Right renal pelvis (tissue), 4 donors: ENCODE data around the gene ANAPC15. TPM values are rescaled to one million over a fixed set of nuclear protein-coding genes. Genes with fewer than 3 reads are reported as not detected.

ENCODE experiments used
- DNase-seq, 4 donors: peaks; one replicate each; pipeline ENCODE4 v3.0.0-alpha.2; 2013; ENCODE audit warnings: low read depth in 4 of 4, low spot score in 3 of 4, missing footprints in 1 of 4
- polyA plus RNA-seq, 4 donors: library from polyadenylated mRNA; unstranded; fragments of 120-200 nt; gene quantifications; one replicate each; pipeline ENCODE4 v1.2.1, GENCODE V29; 2013; ENCODE audit not compliant: insufficient read length in 4 of 4

The ANAPC15 gene
- polyA plus RNA-seq, 4 donors = 47.2 to 56.9 (median 53.0) TPM

DNA sequence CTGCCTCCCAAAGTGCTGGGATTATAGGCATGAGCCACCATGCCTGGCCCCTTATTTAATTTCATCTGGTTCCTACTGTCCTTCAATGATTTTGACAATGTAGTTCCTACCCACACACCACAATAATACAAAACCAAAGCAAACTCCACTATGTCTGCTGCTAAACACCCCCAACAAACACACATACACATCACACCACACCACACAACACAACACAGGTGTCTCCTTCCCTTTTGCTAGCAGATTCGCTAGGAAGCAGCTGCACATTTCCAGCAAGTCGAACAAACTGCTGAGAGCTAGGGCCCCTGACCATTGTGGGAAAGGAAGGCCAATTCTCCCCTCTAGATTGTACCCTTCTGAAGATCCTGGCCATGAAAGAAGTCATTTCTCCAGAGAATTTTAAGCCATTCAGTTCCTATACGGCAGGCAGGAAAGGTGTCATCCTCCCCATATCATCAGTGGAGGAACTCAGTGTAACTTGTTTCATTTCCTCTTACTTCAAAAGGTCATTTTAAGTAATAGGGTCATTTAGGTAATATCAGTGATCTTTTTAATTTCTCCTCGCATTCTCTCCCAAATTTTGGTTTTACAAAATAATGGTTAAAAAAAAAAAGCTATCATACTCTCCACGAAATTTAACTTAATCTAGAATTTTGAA is 50.6 kb downstream of the ANAPC15 start:
- DNase-seq = no peak

Other genes starting within 250 kb of the ANAPC15 start
- 1 to 10 TPM in 3 of 4 donors, not detected in 1; 1.0 to 1.8 (median 1.1) TPM for gene DEFB131B, start 234.2 kb downstream of the ANAPC15 start, polyA plus RNA-seq
- gene XNDC1N, start 184.1 kb downstream of the ANAPC15 start, polyA plus RNA-seq = 1 to 10 TPM; 4.9 to 7.1 (median 6.6) TPM
- 10 to 100 TPM; 38.7 to 42.7 (median 39.6) TPM for gene RNF121, start 183.6 kb downstream of the ANAPC15 start, polyA plus RNA-seq
- gene IL18BP, start 113.8 kb downstream of the ANAPC15 start, polyA plus RNA-seq = 1 to 10 TPM; 7.8 to 9.9 (median 9.2) TPM
- gene NUMA1, start 32.2 kb downstream of the ANAPC15 start, polyA plus RNA-seq = 100 to 1,000 TPM; 253 to 272 (median 263) TPM
- gene LRRC51, start 31.8 kb downstream of the ANAPC15 start, polyA plus RNA-seq = 10 to 100 TPM; 20.1 to 26.2 (median 22.6) TPM
- 100 to 1,000 TPM; 111 to 121 (median 114) TPM for gene LAMTOR1, start 9.4 kb downstream of the ANAPC15 start, polyA plus RNA-seq
- not detected for gene TOMT, start 6.8 kb downstream of the ANAPC15 start, polyA plus RNA-seq
- gene FOLR3, start 23.0 kb upstream of the ANAPC15 start, polyA plus RNA-seq = 1 to 10 TPM; 1.8 to 2.7 (median 2.0) TPM
- gene FOLR1, start 79.4 kb upstream of the ANAPC15 start, polyA plus RNA-seq = 10 to 100 TPM; 44.9 to 64.6 (median 53.2) TPM
- gene FOLR2, start 104.1 kb upstream of the ANAPC15 start, polyA plus RNA-seq = 10 to 100 TPM in 3 of 4 donors, 1 to 10 TPM in 1; 9.6 to 11.7 (median 11.2) TPM
- gene INPPL1, start 112.1 kb upstream of the ANAPC15 start, polyA plus RNA-seq = 100 to 1,000 TPM; 131 to 171 (median 145) TPM
- gene PHOX2A, start 131.5 kb upstream of the ANAPC15 start, polyA plus RNA-seq = under 1 TPM in 1 of 4 donors, not detected in 3; 0.49 TPM